Measurements from ENCODE around the gene PLAAT3.

DNA sequence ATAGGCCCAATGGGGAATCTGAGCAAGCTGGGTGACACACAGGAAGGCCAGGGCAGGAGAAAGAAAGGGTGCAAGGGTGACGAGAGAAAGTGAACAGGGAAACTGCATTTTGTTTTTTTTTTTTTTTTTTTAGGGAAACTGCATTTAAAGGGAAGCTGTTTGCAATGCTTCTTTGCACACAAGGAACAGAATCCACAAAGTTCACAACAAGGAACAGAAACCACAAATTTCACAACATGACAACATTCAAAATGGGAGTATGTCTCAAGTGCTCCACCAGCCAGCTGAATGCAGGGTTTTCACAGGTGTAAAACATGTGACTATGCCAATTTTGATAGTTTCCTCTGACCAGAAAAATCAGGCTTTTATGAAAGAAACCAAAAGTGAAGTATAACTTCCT lies 6.8 kb upstream of the PLAAT3 start:
- TF ChIP-seq, protein P1, sequence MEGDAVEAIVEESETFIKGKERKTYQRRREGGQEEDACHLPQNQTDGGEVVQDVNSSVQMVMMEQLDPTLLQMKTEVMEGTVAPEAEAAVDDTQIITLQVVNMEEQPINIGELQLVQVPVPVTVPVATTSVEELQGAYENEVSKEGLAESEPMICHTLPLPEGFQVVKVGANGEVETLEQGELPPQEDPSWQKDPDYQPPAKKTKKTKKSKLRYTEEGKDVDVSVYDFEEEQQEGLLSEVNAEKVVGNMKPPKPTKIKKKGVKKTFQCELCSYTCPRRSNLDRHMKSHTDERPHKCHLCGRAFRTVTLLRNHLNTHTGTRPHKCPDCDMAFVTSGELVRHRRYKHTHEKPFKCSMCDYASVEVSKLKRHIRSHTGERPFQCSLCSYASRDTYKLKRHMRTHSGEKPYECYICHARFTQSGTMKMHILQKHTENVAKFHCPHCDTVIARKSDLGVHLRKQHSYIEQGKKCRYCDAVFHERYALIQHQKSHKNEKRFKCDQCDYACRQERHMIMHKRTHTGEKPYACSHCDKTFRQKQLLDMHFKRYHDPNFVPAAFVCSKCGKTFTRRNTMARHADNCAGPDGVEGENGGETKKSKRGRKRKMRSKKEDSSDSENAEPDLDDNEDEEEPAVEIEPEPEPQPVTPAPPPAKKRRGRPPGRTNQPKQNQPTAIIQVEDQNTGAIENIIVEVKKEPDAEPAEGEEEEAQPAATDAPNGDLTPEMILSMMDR (IDR thresholded peaks at IDR 0.05; ENCODE audit: low read depth, low read length, missing input control) = no peak
- TF ChIP-seq, protein P2, sequence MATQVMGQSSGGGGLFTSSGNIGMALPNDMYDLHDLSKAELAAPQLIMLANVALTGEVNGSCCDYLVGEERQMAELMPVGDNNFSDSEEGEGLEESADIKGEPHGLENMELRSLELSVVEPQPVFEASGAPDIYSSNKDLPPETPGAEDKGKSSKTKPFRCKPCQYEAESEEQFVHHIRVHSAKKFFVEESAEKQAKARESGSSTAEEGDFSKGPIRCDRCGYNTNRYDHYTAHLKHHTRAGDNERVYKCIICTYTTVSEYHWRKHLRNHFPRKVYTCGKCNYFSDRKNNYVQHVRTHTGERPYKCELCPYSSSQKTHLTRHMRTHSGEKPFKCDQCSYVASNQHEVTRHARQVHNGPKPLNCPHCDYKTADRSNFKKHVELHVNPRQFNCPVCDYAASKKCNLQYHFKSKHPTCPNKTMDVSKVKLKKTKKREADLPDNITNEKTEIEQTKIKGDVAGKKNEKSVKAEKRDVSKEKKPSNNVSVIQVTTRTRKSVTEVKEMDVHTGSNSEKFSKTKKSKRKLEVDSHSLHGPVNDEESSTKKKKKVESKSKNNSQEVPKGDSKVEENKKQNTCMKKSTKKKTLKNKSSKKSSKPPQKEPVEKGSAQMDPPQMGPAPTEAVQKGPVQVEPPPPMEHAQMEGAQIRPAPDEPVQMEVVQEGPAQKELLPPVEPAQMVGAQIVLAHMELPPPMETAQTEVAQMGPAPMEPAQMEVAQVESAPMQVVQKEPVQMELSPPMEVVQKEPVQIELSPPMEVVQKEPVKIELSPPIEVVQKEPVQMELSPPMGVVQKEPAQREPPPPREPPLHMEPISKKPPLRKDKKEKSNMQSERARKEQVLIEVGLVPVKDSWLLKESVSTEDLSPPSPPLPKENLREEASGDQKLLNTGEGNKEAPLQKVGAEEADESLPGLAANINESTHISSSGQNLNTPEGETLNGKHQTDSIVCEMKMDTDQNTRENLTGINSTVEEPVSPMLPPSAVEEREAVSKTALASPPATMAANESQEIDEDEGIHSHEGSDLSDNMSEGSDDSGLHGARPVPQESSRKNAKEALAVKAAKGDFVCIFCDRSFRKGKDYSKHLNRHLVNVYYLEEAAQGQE (IDR thresholded peaks at IDR 0.05) = no peak
- TF ChIP-seq, protein P3, sequence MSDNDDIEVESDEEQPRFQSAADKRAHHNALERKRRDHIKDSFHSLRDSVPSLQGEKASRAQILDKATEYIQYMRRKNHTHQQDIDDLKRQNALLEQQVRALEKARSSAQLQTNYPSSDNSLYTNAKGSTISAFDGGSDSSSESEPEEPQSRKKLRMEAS (IDR thresholded peaks at IDR 0.05) = no peak
- TF ChIP-seq EGR1 (IDR thresholded peaks at IDR 0.05; ENCODE audit: low read depth in 2 of 2) = no peak
- TF ChIP-seq ATF3 (IDR thresholded peaks at IDR 0.05) = no peak
- TF ChIP-seq FOXA1 (IDR thresholded peaks at IDR 0.05) = no peak
- TF ChIP-seq GABPA (IDR thresholded peaks at IDR 0.05 in 1 of 2, conservative IDR thresholded peaks at IDR 0.05 in 1 of 2) = no peak
- TF ChIP-seq TAF1 (conservative IDR thresholded peaks at IDR 0.05) = no peak
- no peak for TF ChIP-seq HNF4A (conservative IDR thresholded peaks at IDR 0.05)
- TF ChIP-seq NR2F2 (IDR thresholded peaks at IDR 0.05) = no peak
- TF ChIP-seq, protein P4, sequence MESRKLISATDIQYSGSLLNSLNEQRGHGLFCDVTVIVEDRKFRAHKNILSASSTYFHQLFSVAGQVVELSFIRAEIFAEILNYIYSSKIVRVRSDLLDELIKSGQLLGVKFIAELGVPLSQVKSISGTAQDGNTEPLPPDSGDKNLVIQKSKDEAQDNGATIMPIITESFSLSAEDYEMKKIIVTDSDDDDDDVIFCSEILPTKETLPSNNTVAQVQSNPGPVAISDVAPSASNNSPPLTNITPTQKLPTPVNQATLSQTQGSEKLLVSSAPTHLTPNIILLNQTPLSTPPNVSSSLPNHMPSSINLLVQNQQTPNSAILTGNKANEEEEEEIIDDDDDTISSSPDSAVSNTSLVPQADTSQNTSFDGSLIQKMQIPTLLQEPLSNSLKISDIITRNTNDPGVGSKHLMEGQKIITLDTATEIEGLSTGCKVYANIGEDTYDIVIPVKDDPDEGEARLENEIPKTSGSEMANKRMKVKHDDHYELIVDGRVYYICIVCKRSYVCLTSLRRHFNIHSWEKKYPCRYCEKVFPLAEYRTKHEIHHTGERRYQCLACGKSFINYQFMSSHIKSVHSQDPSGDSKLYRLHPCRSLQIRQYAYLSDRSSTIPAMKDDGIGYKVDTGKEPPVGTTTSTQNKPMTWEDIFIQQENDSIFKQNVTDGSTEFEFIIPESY (IDR thresholded peaks at IDR 0.05) = no peak
- TF ChIP-seq RAD21 (IDR thresholded peaks at IDR 0.05) = no peak
- TF ChIP-seq YY1 (IDR thresholded peaks at IDR 0.05) = no peak

All from liver (tissue), 3 donors.